ENCODE measurements around the gene ALDOA.

GRCh38 chr16:30066761-30067583 is 1.4 kb downstream of the ALDOA start:
- TF ChIP-seq CTCF (IDR thresholded peaks at IDR 0.05; ENCODE audit: poor library complexity) (no peak), EZH2 (IDR thresholded peaks at IDR 0.05; ENCODE audit: borderline replicate concordance) (no peak), EZH2phosphoT487 (IDR thresholded peaks at IDR 0.05; ENCODE audit: low read depth, severe bottlenecking, unreplicated experiment) (no peak)

Data from hepatocyte (in vitro differentiated cells).